ENCODE results near the gene PPP4C. TPM values are rescaled to one million over a fixed set of nuclear protein-coding genes. Genes with fewer than 3 reads are reported as not detected.

Gene PPP4C
- 136 and 178 TPM in 2 replicates for total RNA-seq

GRCh38 chr16:30075503-30076275 lies at the start of gene PPP4C:
TSS of gene PPP4C (plus strand) at chr16:30075994. CDS start at chr16:30076378, 384 bp downstream.

DNA sequence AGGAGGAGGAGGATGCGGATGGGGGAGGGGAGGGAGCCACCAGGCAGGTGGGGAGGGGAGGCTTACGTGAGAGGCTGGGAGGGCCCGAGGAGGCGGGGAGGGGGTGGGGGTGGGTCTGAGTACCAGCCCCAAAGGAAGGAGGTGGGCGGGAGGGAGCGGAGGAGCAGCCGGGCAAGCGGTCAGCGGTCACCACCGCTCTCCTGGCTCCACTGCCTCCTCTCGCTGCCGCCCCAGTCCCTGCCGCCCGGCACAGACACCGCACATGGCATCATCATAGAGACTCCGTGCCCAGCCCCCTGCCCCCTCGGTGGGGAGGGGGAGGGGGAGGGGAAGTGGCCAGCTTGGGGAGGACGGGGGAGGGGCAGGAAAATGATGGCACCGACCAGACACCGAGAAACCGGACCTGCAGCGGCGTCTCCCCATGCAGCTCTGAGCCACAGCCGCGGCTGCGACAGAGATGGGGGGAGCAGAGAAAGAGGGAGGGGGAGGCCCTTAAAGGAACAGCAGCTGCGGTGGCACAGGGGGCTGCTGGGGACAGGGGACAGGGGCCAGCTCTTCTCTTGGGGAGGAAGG lies 44.9 kb upstream of the PPP4C start, which contains the start of gene TLCD3B:
Gene TLCD3B, minus strand, starts transcription at position 431 of the 573 bp plus-strand sequence. CDS start 744 bp downstream, outside the sequence.

DNA sequence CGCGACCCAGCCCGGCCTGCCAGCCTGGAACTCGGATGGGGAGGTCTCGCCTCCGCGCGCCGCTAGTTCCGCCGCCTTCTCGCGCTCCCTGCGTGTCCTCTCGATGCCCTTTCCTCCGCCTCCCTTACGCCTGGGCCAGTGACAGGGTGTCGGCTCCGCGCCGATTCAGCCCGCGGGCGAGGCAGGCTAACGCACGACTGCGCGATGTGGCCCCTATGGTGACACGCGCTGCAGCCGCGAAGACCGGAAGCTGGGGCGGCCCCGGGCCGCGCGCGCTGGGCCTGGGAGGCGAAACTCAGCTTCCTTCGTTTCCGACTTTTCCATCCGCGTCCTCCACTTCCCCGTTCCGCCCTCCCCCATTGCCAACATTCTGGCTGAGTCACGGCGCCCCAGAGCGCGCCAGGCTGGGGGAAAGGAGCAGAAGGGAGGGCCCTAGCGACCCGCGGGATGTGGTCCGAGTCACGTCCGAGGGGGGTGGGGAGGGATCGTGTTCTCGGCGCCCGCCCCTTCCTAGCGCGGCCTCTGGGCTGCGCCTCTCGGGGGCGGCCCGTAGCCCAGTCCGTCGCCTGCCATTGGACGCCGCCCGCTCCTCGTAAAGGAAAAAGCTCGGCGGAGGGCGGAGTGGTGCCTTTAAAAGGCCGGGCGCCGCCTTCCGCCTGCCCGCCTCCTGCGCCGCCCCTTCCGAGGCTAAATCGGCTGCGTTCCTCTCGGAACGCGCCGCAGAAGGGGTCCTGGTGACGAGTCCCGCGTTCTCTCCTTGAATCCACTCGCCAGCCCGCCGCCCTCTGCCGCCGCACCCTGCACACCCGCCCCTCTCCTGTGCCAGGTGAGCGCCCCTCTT lies 10.5 kb upstream of the PPP4C start, which contains the start of gene ALDOA:
Gene ALDOA, plus strand, starts transcription at position 659 of the 841 bp plus-strand sequence. CDS start 1,138 bp downstream, outside the sequence.

GRCh38 chr16:30091474-30092372 lies 15.9 kb downstream of the PPP4C start, which contains the start of gene TBX6:
TSS of gene TBX6 (minus strand) at chr16:30091924. CDS start at chr16:30091193, 731 bp downstream.

GRCh38 chr16:30096105-30096861 lies 20.5 kb downstream of the PPP4C start, which contains the start of gene YPEL3:
TSS of gene YPEL3 (minus strand) at chr16:30096213. CDS start at chr16:30095482, 731 bp downstream.

DNA sequence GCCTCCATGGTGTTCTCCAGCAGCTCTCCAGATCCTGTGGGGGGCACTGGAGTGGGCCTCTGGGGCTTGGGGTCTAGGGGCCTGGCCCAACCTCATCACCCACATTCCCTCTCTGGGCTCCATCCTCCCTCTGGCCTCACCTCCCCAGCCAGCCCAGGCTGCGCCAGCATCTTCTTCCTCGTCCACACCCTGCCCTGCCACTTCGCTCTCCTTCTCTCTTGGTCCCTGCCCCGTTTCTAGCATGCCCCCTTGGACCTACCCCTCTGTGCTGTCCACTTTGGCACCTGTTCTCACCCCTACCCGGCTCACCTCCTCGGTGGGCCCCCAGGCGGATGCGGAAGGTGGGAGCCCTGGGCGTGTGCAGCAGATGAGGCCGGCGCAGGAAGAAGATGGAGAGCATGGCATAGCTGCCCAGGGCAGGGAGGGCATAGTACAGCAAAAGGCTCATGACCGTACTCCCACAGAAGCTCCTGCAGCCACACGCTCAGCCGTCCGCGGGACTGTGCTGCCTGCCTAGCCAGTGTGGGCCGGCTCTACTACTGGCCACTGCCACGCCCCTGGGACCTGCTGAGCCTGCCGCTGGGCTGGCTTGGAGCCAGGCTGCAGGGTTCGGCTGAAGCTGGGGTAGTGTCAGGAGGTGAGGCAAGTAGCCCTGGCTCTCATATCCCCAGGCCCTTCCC lies 37.4 kb downstream of the PPP4C start, which contains the start of gene GDPD3:
Gene GDPD3, minus strand, starts transcription at position 507 of the 680 bp plus-strand sequence. Its CDS starts 59 bp downstream, at position 448.

Other genes starting within 250 kb of the PPP4C start
- 45.5 and 62.7 TPM in 2 replicates for gene CDIPT, start 212.8 kb upstream of the PPP4C start, total RNA-seq
- 4.8 and 18.9 TPM in 2 replicates for gene SEZ6L2, start 176.4 kb upstream of the PPP4C start, total RNA-seq
- gene ASPHD1, start 175.5 kb upstream of the PPP4C start, total RNA-seq, result 1.6 and 4.4 TPM in 2 replicates
- gene KCTD13, start 149.8 kb upstream of the PPP4C start, total RNA-seq, result 9.2 and 13.3 TPM in 2 replicates
- gene TMEM219, start 113.9 kb upstream of the PPP4C start, total RNA-seq, result 49.9 and 50.0 TPM in 2 replicates
- 20.5 and 43.8 TPM in 2 replicates for gene TAOK2, start 102.1 kb upstream of the PPP4C start, total RNA-seq
- gene HIRIP3, start 80.4 kb upstream of the PPP4C start, total RNA-seq, result 8.2 and 11.7 TPM in 2 replicates
- gene INO80E, start 79.8 kb upstream of the PPP4C start, total RNA-seq, result 14.4 and 19.4 TPM in 2 replicates
- 0.21 TPM in 1 of 2 replicates, not detected in the other for gene DOC2A, start 65.0 kb upstream of the PPP4C start, total RNA-seq
- not detected in 2 replicates for gene C16orf92, start 52.8 kb upstream of the PPP4C start, total RNA-seq
- gene TLCD3B, start 44.7 kb upstream of the PPP4C start, total RNA-seq, result not detected in 2 replicates
- gene ALDOA, start 10.2 kb upstream of the PPP4C start, total RNA-seq, result 295 and 817 TPM in 2 replicates
- gene TBX6, start 15.9 kb downstream of the PPP4C start, total RNA-seq, result 0.34 and 0.85 TPM in 2 replicates
- 5.1 and 14.5 TPM in 2 replicates for gene YPEL3, start 20.2 kb downstream of the PPP4C start, total RNA-seq
- gene GDPD3, start 37.5 kb downstream of the PPP4C start, total RNA-seq, result 1.8 and 3.8 TPM in 2 replicates
- gene MAPK3, start 47.2 kb downstream of the PPP4C start, total RNA-seq, result 7.1 and 7.2 TPM in 2 replicates
- 0.78 and 1.0 TPM in 2 replicates for gene CORO1A, start 107.6 kb downstream of the PPP4C start, total RNA-seq
- gene BOLA2B, start 117.7 kb downstream of the PPP4C start, total RNA-seq, result 32.4 and 51.9 TPM in 2 replicates
- 19.6 and 47.2 TPM in 2 replicates for gene SLX1A, start 117.9 kb downstream of the PPP4C start, total RNA-seq
- 1.0 and 1.9 TPM in 2 replicates for gene SULT1A3, start 123.3 kb downstream of the PPP4C start, total RNA-seq
- under 0.01 and 1.8 TPM in 2 replicates for gene NPIPB13, start 172.5 kb downstream of the PPP4C start, total RNA-seq